Calu3 (cell line): ENCODE data around the gene NMUR1. TPM values are rescaled to one million over a fixed set of nuclear protein-coding genes. Genes with fewer than 3 reads are reported as not detected.
"Not testable (repeated sequence)": the region's sequence is repeated elsewhere in the genome, so short reads cannot be mapped to it uniquely, and the experiment has no call there.

Experiments used
- Bru-seq: library from RNA; stranded (reverse); fragments of 400-500 nt; gene quantifications from one replicate; lab custom pipeline; 2021; lab: Mats Ljungman, UMichigan
- BruChase-seq, 2 experiments: library from RNA; stranded (reverse); fragments of 400-500 nt; gene quantifications; one replicate each; lab custom pipeline; 2021; lab: Mats Ljungman, UMichigan
- BruUV-seq: library from RNA; stranded (reverse); fragments of 400-500 nt; replicated peaks from 2 replicates; lab custom pipeline; 2021; lab: Mats Ljungman, UMichigan
- CTCF ChIA-PET: fragments of 300-600 bp; sonication (Branson Sonifier 250); formaldehyde crosslinking; loops from one replicate; lab custom pipeline; 2022; ENCODE audit warnings: antibody characterized with exemption; lab: Charles Lee
- DNase-seq: peaks from one replicate; pipeline ENCODE4 v3.0.0; 2022
- H3K27ac Mint-ChIP-seq: one replicate; pipeline ENCODE4 v1.8.0; 2022; ENCODE audit warnings: mixed read lengths; ENCODE audit not compliant: unreplicated experiment
- H3K27me3 Mint-ChIP-seq: one replicate; pipeline ENCODE4 v1.8.0; 2022; ENCODE audit warnings: mixed read lengths; ENCODE audit not compliant: unreplicated experiment
- H3K36me3 Mint-ChIP-seq: one replicate; pipeline ENCODE4 v1.8.0; 2022; ENCODE audit warnings: mild to moderate bottlenecking, moderate library complexity, mixed read lengths; ENCODE audit not compliant: insufficient read depth, unreplicated experiment
- H3K4me1 Mint-ChIP-seq: one replicate; pipeline ENCODE4 v1.8.0; 2022; ENCODE audit warnings: mild to moderate bottlenecking, low read depth, mixed read lengths; ENCODE audit not compliant: unreplicated experiment
- H3K4me3 Mint-ChIP-seq: one replicate; pipeline ENCODE4 v1.8.0; 2022; ENCODE audit warnings: mild to moderate bottlenecking, low read depth, moderate library complexity, mixed read lengths; ENCODE audit not compliant: unreplicated experiment
- H3K9me3 Mint-ChIP-seq: one replicate; pipeline ENCODE4 v1.8.0; 2022; ENCODE audit warnings: low read depth, mixed read lengths; ENCODE audit not compliant: unreplicated experiment
- intact Hi-C: fragments of 100-400 bp; cut with micrococcal nuclease; formaldehyde crosslinking; loops from one replicate; pipeline ENCODE4 v1.10.0; 2022; ENCODE audit not compliant: unreplicated experiment
- long read RNA-seq: library from polyadenylated mRNA; stranded (forward); transcript quantifications from one replicate; pipeline ENCODE4 v2.0.0, GENCODE V29; 2022
- total RNA-seq: library from RNA; stranded (reverse); gene quantifications from 2 replicates; pipeline ENCODE4 v1.2.3, GENCODE V29; 2022
- TF ChIP-seq, protein P1 (sequence below): fragments of 200-600 bp; IDR thresholded peaks from one replicate; pipeline ENCODE4 v1.8.0; 2022; ENCODE audit warnings: antibody characterized with exemption; ENCODE audit not compliant: unreplicated experiment

Gene NMUR1, protein sequence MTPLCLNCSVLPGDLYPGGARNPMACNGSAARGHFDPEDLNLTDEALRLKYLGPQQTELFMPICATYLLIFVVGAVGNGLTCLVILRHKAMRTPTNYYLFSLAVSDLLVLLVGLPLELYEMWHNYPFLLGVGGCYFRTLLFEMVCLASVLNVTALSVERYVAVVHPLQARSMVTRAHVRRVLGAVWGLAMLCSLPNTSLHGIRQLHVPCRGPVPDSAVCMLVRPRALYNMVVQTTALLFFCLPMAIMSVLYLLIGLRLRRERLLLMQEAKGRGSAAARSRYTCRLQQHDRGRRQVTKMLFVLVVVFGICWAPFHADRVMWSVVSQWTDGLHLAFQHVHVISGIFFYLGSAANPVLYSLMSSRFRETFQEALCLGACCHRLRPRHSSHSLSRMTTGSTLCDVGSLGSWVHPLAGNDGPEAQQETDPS
- total RNA-seq (not detected in 2 replicates), Bru-seq, nascent RNA (not detected), BruChase-seq, experiment 1, labeled RNA remaining after a 6-hour chase (not detected), BruChase-seq, experiment 2, labeled RNA remaining after a 2-hour chase (not detected)
- long read RNA-seq: 0 reads

DNA sequence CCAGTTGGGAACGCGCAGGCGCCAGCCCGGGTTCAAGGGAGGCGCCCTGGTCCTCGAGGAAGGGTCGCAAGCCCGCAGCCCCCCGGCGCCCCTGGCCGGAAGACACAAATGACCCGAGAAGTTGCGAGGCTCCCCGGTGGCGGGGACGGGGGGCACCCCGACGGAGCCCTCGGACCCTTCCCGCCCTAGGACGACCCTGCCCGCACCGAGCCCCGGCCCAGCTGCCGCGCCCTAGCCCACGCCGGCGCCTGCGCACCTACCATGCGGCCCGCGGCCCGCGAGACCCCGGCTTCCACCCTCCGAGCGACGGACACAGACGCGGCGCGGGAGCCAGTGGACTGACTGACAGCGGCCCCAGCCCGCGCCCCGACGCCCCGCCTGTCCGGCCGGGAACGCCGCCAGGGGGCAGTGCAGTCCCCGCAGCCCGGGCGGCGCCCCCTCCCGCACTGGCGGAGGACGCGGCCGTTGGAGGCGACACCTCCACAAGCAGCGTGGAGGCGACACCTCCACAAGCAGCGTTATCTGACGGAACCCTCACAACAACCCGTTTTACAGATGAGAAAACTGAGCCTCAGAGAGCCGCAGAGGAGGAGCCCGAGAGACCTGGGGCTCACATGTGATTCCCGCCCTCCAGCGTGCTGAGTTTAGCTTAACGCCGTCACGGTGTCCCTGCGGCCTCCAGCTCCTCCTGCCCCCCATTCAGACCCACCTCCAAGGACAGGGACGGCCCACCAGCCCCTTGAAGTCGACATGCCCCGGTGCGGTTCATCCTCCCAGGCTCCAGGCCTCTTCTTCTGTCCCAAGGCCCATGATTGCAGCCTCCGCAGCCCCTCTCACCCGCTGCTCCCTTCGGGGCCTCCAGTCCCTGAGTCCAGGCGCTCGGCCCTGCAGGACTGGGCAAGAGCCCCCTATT lies at the start of gene NMUR1:
TSS of gene NMUR1 (minus strand) at position 347 of the 913 bp plus-strand sequence. CDS start at position 263, 84 bp downstream.
- peaks cover 5% of the 10 kb centered on the region for H3K36me3 Mint-ChIP-seq
- no peak within 1 kb of the TSS for H3K27ac Mint-ChIP-seq
- no peaks in the 10 kb centered on the region for H3K4me1 Mint-ChIP-seq
- DNase-seq: peak; percentile 73
- BruUV-seq: no TSS peak
- CTCF ChIA-PET: interaction anchor here (0.6 to 1.0 kb wide), 2 partner anchors 9 to 110 kb away, joined by 3 read pairs; no protein-coding TSS in a partner anchor
- H3K4me3 Mint-ChIP-seq: peak within 1 kb of the TSS; percentile 51
- no peaks in the 10 kb centered on the region for H3K9me3 Mint-ChIP-seq
- intact Hi-C loops: no loop called here
- peaks cover 55% of the 10 kb centered on the region for H3K27me3 Mint-ChIP-seq
- TF ChIP-seq, protein P1, sequence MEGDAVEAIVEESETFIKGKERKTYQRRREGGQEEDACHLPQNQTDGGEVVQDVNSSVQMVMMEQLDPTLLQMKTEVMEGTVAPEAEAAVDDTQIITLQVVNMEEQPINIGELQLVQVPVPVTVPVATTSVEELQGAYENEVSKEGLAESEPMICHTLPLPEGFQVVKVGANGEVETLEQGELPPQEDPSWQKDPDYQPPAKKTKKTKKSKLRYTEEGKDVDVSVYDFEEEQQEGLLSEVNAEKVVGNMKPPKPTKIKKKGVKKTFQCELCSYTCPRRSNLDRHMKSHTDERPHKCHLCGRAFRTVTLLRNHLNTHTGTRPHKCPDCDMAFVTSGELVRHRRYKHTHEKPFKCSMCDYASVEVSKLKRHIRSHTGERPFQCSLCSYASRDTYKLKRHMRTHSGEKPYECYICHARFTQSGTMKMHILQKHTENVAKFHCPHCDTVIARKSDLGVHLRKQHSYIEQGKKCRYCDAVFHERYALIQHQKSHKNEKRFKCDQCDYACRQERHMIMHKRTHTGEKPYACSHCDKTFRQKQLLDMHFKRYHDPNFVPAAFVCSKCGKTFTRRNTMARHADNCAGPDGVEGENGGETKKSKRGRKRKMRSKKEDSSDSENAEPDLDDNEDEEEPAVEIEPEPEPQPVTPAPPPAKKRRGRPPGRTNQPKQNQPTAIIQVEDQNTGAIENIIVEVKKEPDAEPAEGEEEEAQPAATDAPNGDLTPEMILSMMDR: peak; percentile 92

DNA sequence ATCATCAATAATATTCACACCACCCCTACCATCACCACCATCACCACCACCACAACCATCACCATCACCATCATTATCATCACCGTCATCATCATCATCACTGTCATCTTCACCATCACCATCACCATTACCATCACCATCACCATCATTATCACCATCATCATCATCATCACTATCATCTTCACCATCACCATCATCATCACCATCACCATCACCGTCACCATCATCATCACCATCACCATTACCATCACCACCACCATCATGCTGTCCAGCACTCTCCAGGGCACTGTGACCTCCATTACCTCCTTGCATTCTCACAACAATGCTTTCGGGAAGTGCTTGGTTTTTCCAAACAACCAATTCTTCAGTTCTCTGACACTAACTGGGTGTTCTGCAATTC lies 49.3 kb upstream of the NMUR1 start:
- TF ChIP-seq, protein P1: no peak
- DNase-seq: no peak
- no TSS peak for BruUV-seq
- Mint-ChIP-seq H3K27me3 (peaks cover 29% of the 10 kb centered on the region), H3K9me3 (peaks cover 4% of the 10 kb centered on the region), H3K36me3 (no peaks in the 10 kb centered on the region), H3K4me3 (no peak overlapping the region), H3K27ac (no peak overlapping the region), H3K4me1 (no peaks in the 10 kb centered on the region)
- CTCF ChIA-PET: no interaction called here
- intact Hi-C loops: no loop called here

DNA sequence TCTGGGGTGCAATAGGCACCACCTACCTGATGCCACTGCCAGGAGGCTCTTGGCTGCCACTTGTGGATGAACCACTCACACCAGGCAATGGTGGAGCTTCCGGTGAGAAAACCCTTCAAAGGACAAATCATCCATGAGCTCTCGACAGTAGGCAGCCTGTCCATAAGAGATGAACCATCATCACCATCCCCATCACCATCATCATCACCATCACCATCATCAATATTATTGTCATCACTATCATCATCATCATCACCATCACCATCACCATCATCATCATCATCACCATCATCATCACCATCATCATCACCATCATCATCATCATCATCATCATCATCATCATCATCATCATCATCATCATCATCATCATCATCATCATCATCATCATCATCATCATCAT lies 48.4 kb upstream of the NMUR1 start:
- peaks cover 29% of the 10 kb centered on the region for H3K27me3 Mint-ChIP-seq
- H3K27ac Mint-ChIP-seq, BruUV-seq, H3K4me1 Mint-ChIP-seq, H3K4me3 Mint-ChIP-seq, CTCF ChIA-PET, intact Hi-C loops, DNase-seq, H3K36me3 Mint-ChIP-seq, H3K9me3 Mint-ChIP-seq: not testable (repeated sequence)

DNA sequence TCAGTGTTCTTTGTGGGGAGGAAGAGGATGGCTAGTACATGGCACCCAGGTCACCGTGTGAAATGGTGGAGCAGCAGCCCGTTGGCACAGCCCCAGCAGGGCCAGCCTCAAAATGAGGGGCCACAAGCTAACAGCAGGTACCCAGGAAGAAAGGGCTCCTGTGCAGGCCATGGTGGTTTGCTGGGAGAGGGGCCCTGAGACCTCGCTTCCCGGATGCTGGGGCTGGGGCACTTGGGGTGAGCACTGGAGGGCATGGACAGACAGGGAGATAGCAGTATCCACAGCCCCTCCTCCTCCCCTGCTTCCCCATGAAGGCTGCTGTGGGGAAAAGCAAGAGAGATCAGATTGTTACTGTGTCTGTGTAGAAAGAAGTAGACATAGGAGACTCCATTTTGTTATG lies 46.2 kb upstream of the NMUR1 start:
- no peak for DNase-seq
- no TSS peak for BruUV-seq
- Mint-ChIP-seq H3K9me3 (peaks cover 4% of the 10 kb centered on the region), H3K27ac (no peak overlapping the region), H3K4me3 (no peak overlapping the region), H3K4me1 (no peaks in the 10 kb centered on the region), H3K27me3 (peaks cover 29% of the 10 kb centered on the region), H3K36me3 (no peaks in the 10 kb centered on the region)
- TF ChIP-seq, protein P1: no peak
- intact Hi-C loops: no loop called here
- CTCF ChIA-PET: no interaction called here
